Pancreas (tissue), 10 donors: ENCODE results near the gene LRRFIP2. TPM values are rescaled to one million over a fixed set of nuclear protein-coding genes. Genes with fewer than 3 reads are reported as not detected.
A peak's percentile ranks its signal among the peaks of the same experiment; 100 is the strongest.
"Not testable (repeated sequence)": the region's sequence is repeated elsewhere in the genome, so short reads cannot be mapped to it uniquely, and the experiment has no call there.

Source experiments
- ATAC-seq, 4 donors: fragments of 200-7000 bp; cut with Tn5 transposase; one replicate each; pipeline versions ENCODE4 v1.8.0 to v1.9.1; 2020; ENCODE audit warnings: mild to moderate bottlenecking in 4 of 4, moderate library complexity in 4 of 4
- DNase-seq, 6 donors: peaks; one replicate each; pipeline ENCODE4 v3.0.0-alpha.2; 2020
- FAIRE-seq: peaks from 2 replicates; lab custom pipeline; 2012; peaks lifted over from hg19 to GRCh38; lab: Jason Lieb, UNC
- H3K27ac ChIP-seq, 4 donors: fragments of 200-600 bp; sonication (generic); 1 replicate in 3 of 4; 2 replicates in 1 of 4; pipeline versions ENCODE4 v1.5.0 to v1.8.0; 2020
- H3K27me3 ChIP-seq, 4 donors: fragments of 200-600 bp; one replicate each; pipeline ENCODE4 v1.8.0; 2021
- H3K36me3 ChIP-seq, 3 donors: fragments of 200-600 bp; sonication (generic) in 1 of 3; one replicate each; pipeline versions ENCODE4 v1.5.0 to v1.8.0; 2020 to 2021
- H3K4me1 ChIP-seq, 3 donors: fragments of 200-600 bp; one replicate each; pipeline ENCODE4 v1.8.0; 2021
- H3K4me3 ChIP-seq, 4 donors: fragments of 200-600 bp; sonication (generic) in 2 of 4; one replicate each; pipeline versions ENCODE4 v1.5.0 to v1.8.0; 2020 to 2021
- H3K9me3 ChIP-seq, 4 donors: fragments of 200-600 bp; one replicate each; pipeline ENCODE4 v1.8.0; 2021
- WGBS, 2 donors: extraction: QIAGEN DNeasy Blood & Tissue Kit; methylation state at CpG; one replicate each; pipeline ENCODE4 v1.1.7; 2013; 5-methylcytosine and 5-hydroxymethylcytosine counted together
- intact Hi-C, 3 donors: fragments of 100-400 bp; cut with DNase I; formaldehyde crosslinking; loops; one replicate each; pipeline versions ENCODE4 v1.11.1 to v1.14.2; 2022
- polyA plus RNA-seq, 2 donors: library from polyadenylated mRNA; stranded (reverse); fragments of 200-250 nt; gene quantifications; one replicate each; pipeline ENCODE4 v1.2.3, GENCODE V29; 2013
- total RNA-seq, 6 donors: library from RNA; stranded (reverse); fragmentation: NEBNext Ultra II Directional in 4 of 6; extraction: Animal tissue kit (Norgen Biotek cat#: 25700) in 4 of 6; gene quantifications; one replicate each; pipeline versions ENCODE4 v1.2.1 to v1.2.4, GENCODE V29; 2021 to 2023
- TF ChIP-seq, protein P1 (sequence below), 4 donors: fragments of 200-600 bp; sonication (generic) in 3 of 4; IDR thresholded peaks; one replicate each; pipeline versions ENCODE4 v1.5.0 to v1.8.0; 2021; ENCODE audit warnings: antibody characterized with exemption in 4 of 4
- donor health status: healthy with polysubstance abuse.
- donor health status: DM: no; HTN: no; CAD: no; lungs with moderate emphysema.
- donor health status: DM: no; HTN: no; CAD: no.
- donor health status: control.
- donor health status: control.
- donor health status: Bipolar disorder and iron deficiency.
- donor health status: DM: yes; HTN: yes; CAD: no.
- donor health status: DM: no; HTN: no; CAD: no.
- donor health status: DM: no; HTN: no; CAD: no.
- donor health status: DM: yes; HTN: yes; CAD: no.

LRRFIP2 gene
- total and polyA plus RNA-seq, 8 donors = 14.6 to 35.7 (median 21.8) TPM

DNA sequence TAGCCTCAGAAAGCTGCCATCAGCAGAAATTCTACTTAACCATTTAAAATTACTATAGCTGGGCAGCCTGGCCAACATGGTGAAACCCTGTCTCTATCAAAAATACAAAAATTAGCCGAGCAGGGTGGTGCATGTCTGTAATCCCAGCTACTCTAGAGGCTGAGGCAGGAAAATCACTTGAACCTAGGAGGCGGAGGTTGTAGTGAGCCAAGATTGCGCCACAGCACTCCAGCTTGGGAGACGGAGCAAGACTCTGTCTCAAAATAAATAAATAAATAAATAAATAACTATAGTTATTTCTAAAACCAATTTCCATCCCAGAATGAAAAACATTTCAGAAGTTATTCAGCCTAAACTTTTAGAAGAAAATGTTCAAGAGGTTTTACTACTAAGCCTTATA is 25.1 kb downstream of the LRRFIP2 start:
- DNase-seq = no peak
- no peak overlapping the region for H3K4me3 ChIP-seq
- TF ChIP-seq, protein P1, sequence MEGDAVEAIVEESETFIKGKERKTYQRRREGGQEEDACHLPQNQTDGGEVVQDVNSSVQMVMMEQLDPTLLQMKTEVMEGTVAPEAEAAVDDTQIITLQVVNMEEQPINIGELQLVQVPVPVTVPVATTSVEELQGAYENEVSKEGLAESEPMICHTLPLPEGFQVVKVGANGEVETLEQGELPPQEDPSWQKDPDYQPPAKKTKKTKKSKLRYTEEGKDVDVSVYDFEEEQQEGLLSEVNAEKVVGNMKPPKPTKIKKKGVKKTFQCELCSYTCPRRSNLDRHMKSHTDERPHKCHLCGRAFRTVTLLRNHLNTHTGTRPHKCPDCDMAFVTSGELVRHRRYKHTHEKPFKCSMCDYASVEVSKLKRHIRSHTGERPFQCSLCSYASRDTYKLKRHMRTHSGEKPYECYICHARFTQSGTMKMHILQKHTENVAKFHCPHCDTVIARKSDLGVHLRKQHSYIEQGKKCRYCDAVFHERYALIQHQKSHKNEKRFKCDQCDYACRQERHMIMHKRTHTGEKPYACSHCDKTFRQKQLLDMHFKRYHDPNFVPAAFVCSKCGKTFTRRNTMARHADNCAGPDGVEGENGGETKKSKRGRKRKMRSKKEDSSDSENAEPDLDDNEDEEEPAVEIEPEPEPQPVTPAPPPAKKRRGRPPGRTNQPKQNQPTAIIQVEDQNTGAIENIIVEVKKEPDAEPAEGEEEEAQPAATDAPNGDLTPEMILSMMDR (IDR thresholded peaks at IDR 0.05) = no peak
- FAIRE-seq = no peak
- WGBS, 2 donors = 91 to 93% methylated on average over 4 of the region's 4 CpGs
- no peaks in the 10 kb centered on the region for H3K36me3 ChIP-seq
- no peaks in the 10 kb centered on the region for H3K27me3 ChIP-seq
- no peak overlapping the region for H3K27ac ChIP-seq
- H3K9me3 ChIP-seq = no peaks in the 10 kb centered on the region
- intact Hi-C loops = no loop called here
- no peak for ATAC-seq
- H3K4me1 ChIP-seq = peaks cover 16 to 18% (median 17%) of the 10 kb centered on the region in 3 donors

- H3K27ac ChIP-seq = no peak overlapping the region
- H3K9me3 ChIP-seq = no peaks in the 10 kb centered on the region
- H3K36me3 ChIP-seq = no peaks in the 10 kb centered on the region
- TF ChIP-seq, protein P1 (IDR thresholded peaks at IDR 0.05) = no peak
- H3K27me3 ChIP-seq = no peaks in the 10 kb centered on the region
- WGBS, 2 donors = 89 to 97% methylated on average over 3 of the region's 3 CpGs
- H3K4me1 ChIP-seq = peaks cover 18 to 20% (median 19%) of the 10 kb centered on the region in 3 donors
- FAIRE-seq (no peak), DNase-seq (no peak), ATAC-seq (no peak)
- intact Hi-C loops = no loop called here
- H3K4me3 ChIP-seq = no peak overlapping the region
These were observed 26.2 kb downstream of the LRRFIP2 start for GRCh38 chr3:37148208-37148607.

GRCh38 chr3:37147666-37148065 is 26.7 kb downstream of the LRRFIP2 start:
- Histone ChIP-seq H3K36me3 (no peaks in the 10 kb centered on the region), H3K4me3 (no peak overlapping the region), H3K27ac (no peak overlapping the region), H3K27me3 (no peaks in the 10 kb centered on the region), H3K9me3 (no peaks in the 10 kb centered on the region), H3K4me1 (peaks cover 18 to 20% (median 19%) of the 10 kb centered on the region in 3 donors)
- intact Hi-C loops = no loop called here
- TF ChIP-seq, protein P1 (IDR thresholded peaks at IDR 0.05) = no peak
- WGBS, 2 donors = 89% methylated on average over 4 of the region's 4 CpGs
- FAIRE-seq (no peak), DNase-seq (no peak), ATAC-seq (no peak)

GRCh38 chr3:37146927-37147326 is 27.5 kb downstream of the LRRFIP2 start:
- H3K36me3 ChIP-seq, H3K27me3 ChIP-seq, intact Hi-C loops, FAIRE-seq, DNase-seq, H3K27ac ChIP-seq, H3K9me3 ChIP-seq, ATAC-seq, H3K4me3 ChIP-seq: not testable (repeated sequence)
- 97 to 100% methylated on average over 2 of the region's 2 CpGs for WGBS, 2 donors
- H3K4me1 ChIP-seq = peaks cover 18 to 20% (median 19%) of the 10 kb centered on the region in 3 donors

DNA sequence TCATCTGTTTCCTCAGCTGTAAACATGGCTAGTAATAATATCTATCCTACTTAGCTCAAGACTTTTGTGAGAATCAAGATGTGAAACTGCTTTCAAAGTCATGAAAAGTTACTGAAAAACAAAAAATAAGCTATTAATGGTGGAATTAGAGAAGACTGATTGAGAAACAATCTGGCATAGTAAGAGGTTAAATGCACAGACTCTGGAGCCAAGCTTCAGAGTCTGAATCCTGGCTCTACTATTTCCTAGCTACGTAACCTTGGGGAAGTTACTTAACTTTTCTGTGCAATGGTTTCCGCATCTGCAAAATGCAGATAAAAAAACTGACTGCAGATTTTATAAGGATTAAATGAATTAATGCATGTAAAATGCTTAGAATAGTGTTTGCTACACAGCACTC is 28.8 kb downstream of the LRRFIP2 start:
- ATAC-seq (peak; percentile 51 to 75 (median 62)), FAIRE-seq (no peak)
- no peaks in the 10 kb centered on the region for H3K36me3 ChIP-seq

More for the DNA sequence above, 28.8 kb downstream of the LRRFIP2 start:
- DNase-seq = no peak
- Histone ChIP-seq H3K9me3 (no peaks in the 10 kb centered on the region), H3K27ac (peak overlapping the region in 2 of 4 donors; percentile 44 to 58), H3K4me1 (peaks cover 18 to 20% (median 19%) of the 10 kb centered on the region in 3 donors), H3K4me3 (no peak overlapping the region), H3K27me3 (no peaks in the 10 kb centered on the region)
- intact Hi-C loops = no loop called here
- 23 to 37% methylated on average over 2 of the region's 2 CpGs for WGBS, 2 donors
- TF ChIP-seq, protein P1 (IDR thresholded peaks at IDR 0.05) = no peak
